Upper lobe of left lung (tissue), 4 donors: ENCODE measurements around the gene SRP68.

Experiments
- POLR2A ChIP-seq, 4 donors: fragments of 450-650 bp; IDR thresholded peaks; one replicate each; pipeline ENCODE4 v1.5.1; 2016 to 2017; ENCODE audit warnings: antibody characterized with exemption in 4 of 4, mild to moderate bottlenecking in 2 of 4
- POLR2AphosphoS5 ChIP-seq, 2 donors: sonication (generic); formaldehyde crosslinking; IDR thresholded peaks; one replicate each; pipeline ENCODE4 v1.5.1; 2017; ENCODE audit warnings: antibody characterized with exemption in 2 of 2
- TF ChIP-seq, protein P1 (sequence below), 6 experiments: fragments of 450-650 bp in 4 of 6; fragments of 200-600 bp in 2 of 6; sonication (generic) in 2 of 6; IDR thresholded peaks; one replicate each; pipeline ENCODE4 v1.5.1; 2016 to 2019; ENCODE audit warnings: antibody characterized with exemption in 6 of 6

DNA sequence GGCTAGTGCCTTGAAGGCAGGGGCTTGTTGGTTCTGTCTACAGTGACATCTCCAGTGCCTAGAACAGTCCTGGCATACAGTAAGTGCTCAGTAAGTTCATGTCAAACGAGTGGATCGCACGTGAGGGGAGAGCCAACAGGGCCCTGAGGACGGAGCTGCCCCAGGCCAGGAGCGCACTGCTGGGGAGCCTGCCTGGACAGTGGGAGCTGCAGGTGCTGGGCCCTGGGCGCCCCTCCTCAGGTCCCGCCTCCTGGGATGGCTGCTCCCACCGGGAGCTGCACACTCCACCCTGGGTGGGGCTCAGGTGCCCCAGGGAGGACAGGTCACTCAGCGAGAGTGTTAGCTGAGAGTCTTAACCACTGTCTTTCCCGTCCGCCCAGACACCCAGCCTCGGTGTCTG, 47.0 kb downstream of the SRP68 start:
- TF ChIP-seq, protein P1, sequence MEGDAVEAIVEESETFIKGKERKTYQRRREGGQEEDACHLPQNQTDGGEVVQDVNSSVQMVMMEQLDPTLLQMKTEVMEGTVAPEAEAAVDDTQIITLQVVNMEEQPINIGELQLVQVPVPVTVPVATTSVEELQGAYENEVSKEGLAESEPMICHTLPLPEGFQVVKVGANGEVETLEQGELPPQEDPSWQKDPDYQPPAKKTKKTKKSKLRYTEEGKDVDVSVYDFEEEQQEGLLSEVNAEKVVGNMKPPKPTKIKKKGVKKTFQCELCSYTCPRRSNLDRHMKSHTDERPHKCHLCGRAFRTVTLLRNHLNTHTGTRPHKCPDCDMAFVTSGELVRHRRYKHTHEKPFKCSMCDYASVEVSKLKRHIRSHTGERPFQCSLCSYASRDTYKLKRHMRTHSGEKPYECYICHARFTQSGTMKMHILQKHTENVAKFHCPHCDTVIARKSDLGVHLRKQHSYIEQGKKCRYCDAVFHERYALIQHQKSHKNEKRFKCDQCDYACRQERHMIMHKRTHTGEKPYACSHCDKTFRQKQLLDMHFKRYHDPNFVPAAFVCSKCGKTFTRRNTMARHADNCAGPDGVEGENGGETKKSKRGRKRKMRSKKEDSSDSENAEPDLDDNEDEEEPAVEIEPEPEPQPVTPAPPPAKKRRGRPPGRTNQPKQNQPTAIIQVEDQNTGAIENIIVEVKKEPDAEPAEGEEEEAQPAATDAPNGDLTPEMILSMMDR (IDR thresholded peaks at IDR 0.05) = no peak
- no peak for TF ChIP-seq POLR2A (IDR thresholded peaks at IDR 0.05)
- TF ChIP-seq POLR2AphosphoS5 (IDR thresholded peaks at IDR 0.05) = no peak
